Measurements from ENCODE around the gene GZMM. TPM values are rescaled to one million over a fixed set of nuclear protein-coding genes. Genes with fewer than 3 reads are reported as not detected.

The GZMM gene
- total RNA-seq, 1 experiment from 2014 or later = 0.66 TPM

- Histone ChIP-seq H3K23ac (ENCODE audit: insufficient read length, low read depth, low read length) (no peak overlapping the region), H4K5ac (ENCODE audit: insufficient read length, low read depth, low read length) (no peak overlapping the region), H3K79me1 (ENCODE audit: insufficient read depth, low read depth, low read length, poor library complexity, severe bottlenecking) (peaks cover 8% of the 10 kb centered on the region), H4K20me1 (ENCODE audit: control insufficient read depth, insufficient read depth, insufficient read length) (peaks cover 4% of the 10 kb centered on the region), H3K9ac (ENCODE audit: extremely low read depth, insufficient read length, low read length) (no peak overlapping the region), H2BK20ac (ENCODE audit: low read depth, low read length, poor library complexity, severe bottlenecking) (no peak overlapping the region), H3K79me2 (ENCODE audit: insufficient read depth, low read length) (peaks cover 13% of the 10 kb centered on the region; the same call in 1 of the 2 replicates), H3K27ac (ENCODE audit: insufficient read length, low read depth, low read length) (no peak overlapping the region), H3K9me3 (ENCODE audit: control insufficient read depth, low read depth, low read length) (no peaks in the 10 kb centered on the region), H4K8ac (replicated peaks; ENCODE audit: insufficient read length, low read depth, low read length) (no peak overlapping the region), H3K23me2 (ENCODE audit: insufficient read length, low read depth, low read length, poor library complexity, severe bottlenecking) (peaks cover 6% of the 10 kb centered on the region), H4K91ac (ENCODE audit: insufficient read length, low read depth, low read length) (no peak overlapping the region), H3T11ph (ENCODE audit: low read length) (no peak overlapping the region), H3K56ac (ENCODE audit: insufficient read length, low read depth, low read length) (no peak overlapping the region), H3K14ac (ENCODE audit: insufficient read depth, low read length) (no peak overlapping the region), H3K27me3 (ENCODE audit: insufficient read depth, low read length) (no peaks in the 10 kb centered on the region), H2AFZ (ENCODE audit: low read length) (no peak overlapping the region), H2BK5ac (ENCODE audit: insufficient read length, low read length) (no peak overlapping the region), H2BK120ac (ENCODE audit: low read depth, low read length, poor library complexity, severe bottlenecking) (no peak overlapping the region), H2BK15ac (ENCODE audit: low read depth, low read length) (no peak overlapping the region), H3K4me2 (ENCODE audit: insufficient read depth, insufficient read length, low read length) (peak overlapping the region; percentile 19), H3K4ac (ENCODE audit: low read depth, low read length) (no peak overlapping the region), H2BK12ac (ENCODE audit: insufficient read length, low read depth, low read length) (no peak overlapping the region), H3K18ac (ENCODE audit: insufficient read length, low read depth, low read length) (no peak overlapping the region), H2AK5ac (ENCODE audit: insufficient read length, low read length) (no peak overlapping the region), H3K4me1 (ENCODE audit: insufficient read depth, low read length) (no peaks in the 10 kb centered on the region)
- Mint-ChIP-seq H3K27me3 (ENCODE audit: low read depth) (peaks cover 14% of the 10 kb centered on the region), H3K4me1 (peaks cover 8 to 31% of the 10 kb centered on the region in 2 experiments), H3K4me3 (peak overlapping the region; percentile 80 to 87), H3K27ac (no peak overlapping the region), H3K9me3 (0 out of 5 replicates have a peak, but pooled peaks cover 0 to 2% of the 10 kb centered on the region in 2 experiments), H3K36me3 (ENCODE audit: insufficient read depth in 1 of 3, low read depth in 3 of 3) (peaks cover 0 to 2% (median 0%) of the 10 kb centered on the region in 3 experiments; a peak in 3 of 7 replicates)
- TF ChIP-seq, protein P1, sequence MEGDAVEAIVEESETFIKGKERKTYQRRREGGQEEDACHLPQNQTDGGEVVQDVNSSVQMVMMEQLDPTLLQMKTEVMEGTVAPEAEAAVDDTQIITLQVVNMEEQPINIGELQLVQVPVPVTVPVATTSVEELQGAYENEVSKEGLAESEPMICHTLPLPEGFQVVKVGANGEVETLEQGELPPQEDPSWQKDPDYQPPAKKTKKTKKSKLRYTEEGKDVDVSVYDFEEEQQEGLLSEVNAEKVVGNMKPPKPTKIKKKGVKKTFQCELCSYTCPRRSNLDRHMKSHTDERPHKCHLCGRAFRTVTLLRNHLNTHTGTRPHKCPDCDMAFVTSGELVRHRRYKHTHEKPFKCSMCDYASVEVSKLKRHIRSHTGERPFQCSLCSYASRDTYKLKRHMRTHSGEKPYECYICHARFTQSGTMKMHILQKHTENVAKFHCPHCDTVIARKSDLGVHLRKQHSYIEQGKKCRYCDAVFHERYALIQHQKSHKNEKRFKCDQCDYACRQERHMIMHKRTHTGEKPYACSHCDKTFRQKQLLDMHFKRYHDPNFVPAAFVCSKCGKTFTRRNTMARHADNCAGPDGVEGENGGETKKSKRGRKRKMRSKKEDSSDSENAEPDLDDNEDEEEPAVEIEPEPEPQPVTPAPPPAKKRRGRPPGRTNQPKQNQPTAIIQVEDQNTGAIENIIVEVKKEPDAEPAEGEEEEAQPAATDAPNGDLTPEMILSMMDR (conservative IDR thresholded peaks at IDR 0.05) = no peak
- no peak for DNase-seq
- no CpG with 5 or more reads among the region's 38 CpGs for WGBS (ENCODE audit: extremely low coverage, insufficient read length, low lambda C conversion rate)
Observed at GRCh38 chr19:530134-531008, 13.5 kb upstream of the GZMM start.
